ENCODE results near the gene MAGEA12.
"Not testable (repeated sequence)": the region's sequence is repeated elsewhere in the genome, so short reads cannot be mapped to it uniquely, and the experiment has no call there.

Gene MAGEA12

GRCh38 chrX:152761582-152761981 lies 28.0 kb downstream of the MAGEA12 start:
- not testable (repeated sequence) for DNase-seq (ENCODE audit: low read depth in 2 of 2)

GRCh38 chrX:152766562-152766961 lies 33.0 kb downstream of the MAGEA12 start:
- not testable (repeated sequence) for DNase-seq (ENCODE audit: low read depth in 2 of 2)

- DNase-seq (ENCODE audit: low read depth in 2 of 2), result not testable (repeated sequence)
These were observed 36.2 kb downstream of the MAGEA12 start, which contains the start of gene MAGEA6 for GRCh38 chrX:152769549-152770289. Gene MAGEA6 (minus strand): TSS chrX:152769689. CDS start chrX:152767650, 2,039 bp downstream.

- not testable (repeated sequence) for DNase-seq (ENCODE audit: low read depth in 2 of 2)
These were observed 53.5 kb downstream of the MAGEA12 start for GRCh38 chrX:152787062-152787461.

Measured in stimulated activated CD4-positive, alpha-beta T cell treated with anti-CD3 and anti-CD28 coated beads, Interleukin-15, amount 100 ng/mL, for 48 hours (primary cell).